ENCODE results near the gene DYNC1LI1. TPM values are rescaled to one million over a fixed set of nuclear protein-coding genes. Genes with fewer than 3 reads are reported as not detected.

The DYNC1LI1 gene
- total and polyA plus RNA-seq, 3 experiments from 2014 or later, result 23.4 to 39.6 (median 36.9) TPM

- no peak overlapping the region for H3K4me3 ChIP-seq (ENCODE audit: low read length)
- peaks cover 4% of the 10 kb centered on the region for H3K36me3 ChIP-seq (ENCODE audit: insufficient read depth, low read length)
- H3K36me3 Mint-ChIP-seq, result peaks cover 6 to 78% (median 30%) of the 10 kb centered on the region in 3 donors
- no peak for DNase-seq
- ChIA-PET CTCF (no interaction called here), POLR2A (no interaction called here)
- no peaks in the 10 kb centered on the region for H3K4me1 ChIP-seq (ENCODE audit: insufficient read depth, low read length)
- H3K9me3 Mint-ChIP-seq, result no peaks in the 10 kb centered on the region
- H3K27me3 ChIP-seq (ENCODE audit: insufficient read depth, low read length, poor library complexity, severe bottlenecking), result no peaks in the 10 kb centered on the region
- H3K27ac Mint-ChIP-seq, result peak overlapping the region in 3 of 8 donors; percentile 17 to 43 (median 33)
- no peaks in the 10 kb centered on the region for H3K9me3 ChIP-seq (ENCODE audit: low read length)
- no peak overlapping the region for H3K27ac ChIP-seq (ENCODE audit: low read depth, low read length)
- H3K4me3 Mint-ChIP-seq, result no peak overlapping the region
- H3K27me3 Mint-ChIP-seq, result no peaks in the 10 kb centered on the region
- H3K4me1 Mint-ChIP-seq, result peaks cover 12 to 42% (median 36%) of the 10 kb centered on the region in 3 donors
Observed at GRCh38 chr3:32483772-32484171, 86.9 kb downstream of the DYNC1LI1 start.

- H3K36me3 ChIP-seq (ENCODE audit: insufficient read depth, low read length), result peaks cover 4% of the 10 kb centered on the region
- ChIA-PET POLR2A (no interaction called here), CTCF (no interaction called here)
- Mint-ChIP-seq H3K4me1 (peaks cover 13 to 43% (median 43%) of the 10 kb centered on the region in 3 donors), H3K9me3 (no peaks in the 10 kb centered on the region), H3K27me3 (no peaks in the 10 kb centered on the region), H3K27ac (peak overlapping the region in 1 of 8 donors; percentile 73), H3K36me3 (peaks cover 10 to 77% (median 35%) of the 10 kb centered on the region in 3 donors), H3K4me3 (no peak overlapping the region)
- no peaks in the 10 kb centered on the region for H3K4me1 ChIP-seq (ENCODE audit: insufficient read depth, low read length)
- DNase-seq, result no peak
- H3K27ac ChIP-seq (ENCODE audit: low read depth, low read length), result no peak overlapping the region
- H3K27me3 ChIP-seq (ENCODE audit: insufficient read depth, low read length, poor library complexity, severe bottlenecking), result no peaks in the 10 kb centered on the region
- H3K4me3 ChIP-seq (ENCODE audit: low read length), result no peak overlapping the region
- no peaks in the 10 kb centered on the region for H3K9me3 ChIP-seq (ENCODE audit: low read length)
Observed at GRCh38 chr3:32482693-32483092, 88.0 kb downstream of the DYNC1LI1 start.

- no peaks in the 10 kb centered on the region for H3K27me3 ChIP-seq (ENCODE audit: insufficient read depth, low read length, poor library complexity, severe bottlenecking)
- Mint-ChIP-seq H3K27ac (peak overlapping the region in 5 of 8 donors; percentile 9 to 45 (median 35)), H3K27me3 (no peaks in the 10 kb centered on the region), H3K4me1 (peaks cover 15 to 44% (median 43%) of the 10 kb centered on the region in 3 donors), H3K9me3 (no peaks in the 10 kb centered on the region), H3K36me3 (peaks cover 13 to 74% (median 38%) of the 10 kb centered on the region in 3 donors), H3K4me3 (no peak overlapping the region)
- H3K9me3 ChIP-seq (ENCODE audit: low read length), result no peaks in the 10 kb centered on the region
- H3K36me3 ChIP-seq (ENCODE audit: insufficient read depth, low read length), result peaks cover 4% of the 10 kb centered on the region
- ChIA-PET POLR2A (no interaction called here), CTCF (no interaction called here)
- DNase-seq, result no peak
- no peaks in the 10 kb centered on the region for H3K4me1 ChIP-seq (ENCODE audit: insufficient read depth, low read length)
- no peak overlapping the region for H3K4me3 ChIP-seq (ENCODE audit: low read length)
- no peak overlapping the region for H3K27ac ChIP-seq (ENCODE audit: low read depth, low read length)
Observed at GRCh38 chr3:32481791-32482631, 88.6 kb downstream of the DYNC1LI1 start.

- H3K4me3 ChIP-seq (ENCODE audit: low read length), result no peak overlapping the region
- H3K27me3 Mint-ChIP-seq, result no peaks in the 10 kb centered on the region
- H3K9me3 Mint-ChIP-seq, result no peaks in the 10 kb centered on the region
- peaks cover 4% of the 10 kb centered on the region for H3K36me3 ChIP-seq (ENCODE audit: insufficient read depth, low read length)
- H3K4me3 Mint-ChIP-seq, result no peak overlapping the region
- no peaks in the 10 kb centered on the region for H3K4me1 ChIP-seq (ENCODE audit: insufficient read depth, low read length)
- ChIA-PET POLR2A (no interaction called here), CTCF (interaction anchor here (1.1 to 1.6 kb wide), 2 partner anchors 10 to 13 kb away, joined by 4 to 5 read pairs; no protein-coding TSS in a partner anchor)
- no peak overlapping the region for H3K27ac Mint-ChIP-seq
- no peaks in the 10 kb centered on the region for H3K9me3 ChIP-seq (ENCODE audit: low read length)
- peaks cover 10 to 67% (median 41%) of the 10 kb centered on the region in 3 donors for H3K36me3 Mint-ChIP-seq
- H3K27ac ChIP-seq (ENCODE audit: low read depth, low read length), result no peak overlapping the region
- peaks cover 18 to 44% (median 42%) of the 10 kb centered on the region in 3 donors for H3K4me1 Mint-ChIP-seq
- H3K27me3 ChIP-seq (ENCODE audit: insufficient read depth, low read length, poor library complexity, severe bottlenecking), result no peaks in the 10 kb centered on the region
- no peak for DNase-seq
Observed at GRCh38 chr3:32480604-32481003, 90.1 kb downstream of the DYNC1LI1 start.

Other genes starting within 250 kb of the DYNC1LI1 start
- 10 to 100 TPM; 33.5 to 39.4 TPM for gene CMTM7, start 179.0 kb downstream of the DYNC1LI1 start, total RNA-seq
- gene CMTM7, start 179.0 kb downstream of the DYNC1LI1 start, polyA plus RNA-seq, result 113 TPM
- gene CMTM6, start 68.0 kb downstream of the DYNC1LI1 start, total RNA-seq, result 10 to 100 TPM; 91.8 to 96.2 TPM
- 58.1 TPM for gene CMTM6, start 68.0 kb downstream of the DYNC1LI1 start, polyA plus RNA-seq
- 10 to 100 TPM; 54.9 to 63.1 TPM for gene CNOT10, start 114.3 kb upstream of the DYNC1LI1 start, total RNA-seq
- 29.4 TPM for gene CNOT10, start 114.3 kb upstream of the DYNC1LI1 start, polyA plus RNA-seq
- under 1 TPM; 0.02 to 0.07 TPM for gene TRIM71, start 247.1 kb upstream of the DYNC1LI1 start, total RNA-seq
- not detected for gene TRIM71, start 247.1 kb upstream of the DYNC1LI1 start, polyA plus RNA-seq